HepG2 (cell line): ENCODE data around the gene TMEM154. TPM values are rescaled to one million over a fixed set of nuclear protein-coding genes. Genes with fewer than 3 reads are reported as not detected.

Source experiments
- CHD4 ChIP-seq: fragments of 200-600 bp; sonication (generic); IDR thresholded peaks from 2 replicates; pipeline ENCODE4 v1.7.0; 2017; ENCODE audit warnings: mild to moderate bottlenecking, low read length, borderline replicate concordance
- EP300 ChIP-seq, 3 experiments: sonication (generic) in 1 of 3; formaldehyde crosslinking in 1 of 3; IDR thresholded peaks; 2 replicates each; pipeline versions ENCODE4 v1.5.1 to v1.6.1; 2011 to 2020; ENCODE audit warnings: low read depth in 2 of 3, low read length in 2 of 3, borderline replicate concordance in 1 of 3, improper control_type of control experiment in 1 of 3, mild to moderate bottlenecking in 1 of 3, missing genetic modification reagents in 1 of 3, moderate library complexity in 1 of 3
- HHEX ChIP-seq: IDR thresholded peaks from 2 replicates; pipeline ENCODE4 v1.6.1; 2016; ENCODE audit warnings: control low read depth
- HNF4G ChIP-seq, 2 experiments: sonication (generic) in 1 of 2; formaldehyde crosslinking in 1 of 2; IDR thresholded peaks; 2 replicates each; pipeline versions ENCODE4 v1.4.0 to v1.6.1; 2011 to 2020; ENCODE audit warnings: borderline replicate concordance in 2 of 2, low read depth in 2 of 2, mild to moderate bottlenecking in 2 of 2, low read length in 1 of 2, missing genetic modification reagents in 1 of 2, moderate library complexity in 1 of 2
- MED1 ChIP-seq: sonication (generic); formaldehyde crosslinking; IDR thresholded peaks from 2 replicates; pipeline ENCODE4 v1.4.0; 2020; ENCODE audit warnings: missing genetic modification reagents
- NCOA2 ChIP-seq: sonication (generic); formaldehyde crosslinking; IDR thresholded peaks from 2 replicates; pipeline ENCODE4 v1.8.0; 2022; ENCODE audit warnings: inconsistent platforms
- NR2F2 ChIP-seq: IDR thresholded peaks from 2 replicates; pipeline ENCODE4 v1.6.1; 2012; ENCODE audit warnings: low read depth, inconsistent platforms, borderline replicate concordance
- NR2F6 ChIP-seq, 2 experiments: IDR thresholded peaks; 2 replicates each; pipeline ENCODE4 v1.6.1; 2016; ENCODE audit warnings: antibody characterized with exemption in 1 of 2, mild to moderate bottlenecking in 1 of 2
- PRPF4 ChIP-seq: fragments of 200-400 bp; formaldehyde crosslinking; IDR thresholded peaks from 2 replicates; pipeline ENCODE4 v1.6.1; 2016; ENCODE audit warnings: low read length, low read depth; ENCODE audit not compliant: poor library complexity, severe bottlenecking
- SOX6 ChIP-seq, 2 experiments: fragments of 450-650 bp in 1 of 2; sonication (generic) in 1 of 2; formaldehyde crosslinking in 1 of 2; IDR thresholded peaks; 2 replicates each; pipeline versions ENCODE4 v1.4.0 to v1.6.1; 2017 to 2020; ENCODE audit warnings: antibody characterized with exemption in 1 of 2, mild to moderate bottlenecking in 1 of 2, missing genetic modification reagents in 1 of 2
- TEAD3 ChIP-seq: optimal IDR thresholded peaks from 2 replicates; pipeline ENCODE3; 2016; ENCODE audit warnings: borderline replicate concordance
- ZKSCAN5 ChIP-seq: sonication (generic); formaldehyde crosslinking; IDR thresholded peaks from 2 replicates; pipeline ENCODE4 v1.5.1; 2020; ENCODE audit warnings: mild to moderate bottlenecking, missing genetic modification reagents
- ZNF317 ChIP-seq: sonication (generic); formaldehyde crosslinking; IDR thresholded peaks from 2 replicates; pipeline ENCODE4 v1.5.0; 2020; ENCODE audit warnings: mild to moderate bottlenecking, missing genetic modification reagents
- ZNF652 ChIP-seq: IDR thresholded peaks from 2 replicates; pipeline ENCODE4 v1.6.1; 2016; ENCODE audit warnings: low read depth, borderline replicate concordance
- ZNF776 ChIP-seq: sonication (generic); formaldehyde crosslinking; IDR thresholded peaks from 2 replicates; pipeline ENCODE4 v1.4.0; 2020; ENCODE audit warnings: mild to moderate bottlenecking, missing genetic modification reagents
- polyA plus RNA-seq, 8 experiments: library from polyadenylated mRNA; depleted of rRNA in 3 of 8; stranded (reverse) in 7 of 8; unstranded in 1 of 8; fragments of >200 nt; fragmentation: Illumina TruSeq in 4 of 8; extraction: Trizol in 4 of 8; gene quantifications; 2 replicates each; pipeline versions ENCODE4 v1.2.1 to v1.2.3, GENCODE V29; 2011 to 2016; ENCODE audit warnings: low read depth in 4 of 8, missing spikeins in 1 of 8, mixed read lengths in 1 of 8; ENCODE audit not compliant: insufficient read depth in 1 of 8
- total RNA-seq, 5 experiments: library from RNA; depleted of rRNA; stranded (reverse); fragments of >200 nt; fragmentation: Illumina TruSeq; extraction: Trizol; gene quantifications; 2 replicates each; pipeline ENCODE4 v1.2.3, GENCODE V29; 2016; ENCODE audit warnings: low read depth in 1 of 5
- TF ChIP-seq, protein P1 (sequence below): sonication (generic); formaldehyde crosslinking; conservative IDR thresholded peaks from 2 replicates; pipeline ENCODE4 v1.4.0; 2020; ENCODE audit warnings: mild to moderate bottlenecking, missing genetic modification reagents, moderate library complexity
- TF ChIP-seq, protein P2 (sequence below): IDR thresholded peaks from 2 replicates; pipeline ENCODE4 v1.6.1; 2016
- TF ChIP-seq, protein P3 (sequence below): sonication (generic); formaldehyde crosslinking; conservative IDR thresholded peaks from 2 replicates; pipeline ENCODE4 v1.5.0; 2020; ENCODE audit warnings: missing genetic modification reagents

Gene TMEM154
- total and polyA plus RNA-seq, 2 of the 13 experiments (the other 11 are each of a cell fraction or from before 2014, with no cell fraction given) = 0.03 TPM; not detected in 1

DNA sequence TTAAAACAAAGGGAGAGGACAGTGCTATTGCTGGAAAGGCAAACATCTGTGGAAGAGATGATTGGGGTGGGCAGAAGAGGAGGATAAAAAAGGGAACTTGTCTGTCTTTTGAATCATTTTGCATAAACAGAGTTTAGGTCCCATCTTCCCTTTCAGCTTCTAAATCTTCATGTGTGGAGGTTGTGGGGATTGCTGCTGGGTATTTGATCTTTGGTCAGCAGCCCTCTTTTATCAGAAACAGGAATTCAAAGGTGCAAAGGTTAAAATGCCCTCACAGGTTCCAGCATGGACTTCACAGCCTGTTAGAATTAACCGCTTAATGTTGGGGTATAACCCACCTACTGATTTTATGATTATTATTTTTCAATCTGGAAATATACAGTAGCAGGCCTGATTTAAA is 39.5 kb upstream of the TMEM154 start (continued):
- TF ChIP-seq NR2F6 (IDR thresholded peaks at IDR 0.05) (peak; percentile 38; the same call in 1 of the 2 replicates), NR2F6 (CRISPR knock-in tag; IDR thresholded peaks at IDR 0.05) (0 out of 2 replicates have a peak, but pooled peaks have one; percentile 13), NCOA2 (CRISPR knock-in tag) (0 out of 2 replicates have a peak, but pooled peaks have one; percentile 11), MED1 (0 out of 2 replicates have a peak, but pooled peaks have one; percentile 12), HHEX (CRISPR knock-in tag) (0 out of 2 replicates have a peak, but pooled peaks have one; percentile 18), NR2F2 (peak; percentile 46; the same call in 1 of the 2 replicates), ZKSCAN5 (CRISPR knock-in tag) (no peak), CHD4 (no peak), ZNF776 (no peak), TEAD3 (CRISPR knock-in tag) (peak; percentile 24), SOX6 (IDR thresholded peaks at IDR 0.05) (no peak), SOX6 (CRISPR knock-in tag; IDR thresholded peaks at IDR 0.05) (peak; percentile 45; the same call in 1 of the 2 replicates), HNF4G (IDR thresholded peaks at IDR 0.05; ENCODE audit: borderline replicate concordance, low read depth, low read length) (peak; percentile 45; the same call in 1 of the 2 replicates), HNF4G (CRISPR knock-in tag; IDR thresholded peaks at IDR 0.05; ENCODE audit: borderline replicate concordance, low read depth) (no peak), PRPF4 (no peak), ZNF652 (peak; percentile 37; the same call in 1 of the 2 replicates), ZNF317 (peak; percentile 53; the same call in 1 of the 2 replicates), EP300 (IDR thresholded peaks at IDR 0.05; ENCODE audit: low read depth in 2 of 2, low read length in 2 of 2) (peak in 1 of 2 experiments; percentile 55; a peak in 2 of 4 replicates), EP300 (CRISPR knock-in tag; IDR thresholded peaks at IDR 0.05; ENCODE audit: borderline replicate concordance) (no peak)
- TF ChIP-seq, protein P1, sequence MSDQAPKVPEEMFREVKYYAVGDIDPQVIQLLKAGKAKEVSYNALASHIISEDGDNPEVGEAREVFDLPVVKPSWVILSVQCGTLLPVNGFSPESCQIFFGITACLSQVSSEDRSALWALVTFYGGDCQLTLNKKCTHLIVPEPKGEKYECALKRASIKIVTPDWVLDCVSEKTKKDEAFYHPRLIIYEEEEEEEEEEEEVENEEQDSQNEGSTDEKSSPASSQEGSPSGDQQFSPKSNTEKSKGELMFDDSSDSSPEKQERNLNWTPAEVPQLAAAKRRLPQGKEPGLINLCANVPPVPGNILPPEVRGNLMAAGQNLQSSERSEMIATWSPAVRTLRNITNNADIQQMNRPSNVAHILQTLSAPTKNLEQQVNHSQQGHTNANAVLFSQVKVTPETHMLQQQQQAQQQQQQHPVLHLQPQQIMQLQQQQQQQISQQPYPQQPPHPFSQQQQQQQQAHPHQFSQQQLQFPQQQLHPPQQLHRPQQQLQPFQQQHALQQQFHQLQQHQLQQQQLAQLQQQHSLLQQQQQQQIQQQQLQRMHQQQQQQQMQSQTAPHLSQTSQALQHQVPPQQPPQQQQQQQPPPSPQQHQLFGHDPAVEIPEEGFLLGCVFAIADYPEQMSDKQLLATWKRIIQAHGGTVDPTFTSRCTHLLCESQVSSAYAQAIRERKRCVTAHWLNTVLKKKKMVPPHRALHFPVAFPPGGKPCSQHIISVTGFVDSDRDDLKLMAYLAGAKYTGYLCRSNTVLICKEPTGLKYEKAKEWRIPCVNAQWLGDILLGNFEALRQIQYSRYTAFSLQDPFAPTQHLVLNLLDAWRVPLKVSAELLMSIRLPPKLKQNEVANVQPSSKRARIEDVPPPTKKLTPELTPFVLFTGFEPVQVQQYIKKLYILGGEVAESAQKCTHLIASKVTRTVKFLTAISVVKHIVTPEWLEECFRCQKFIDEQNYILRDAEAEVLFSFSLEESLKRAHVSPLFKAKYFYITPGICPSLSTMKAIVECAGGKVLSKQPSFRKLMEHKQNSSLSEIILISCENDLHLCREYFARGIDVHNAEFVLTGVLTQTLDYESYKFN (CRISPR knock-in tag) = peak; percentile 73
- TF ChIP-seq, protein P2, sequence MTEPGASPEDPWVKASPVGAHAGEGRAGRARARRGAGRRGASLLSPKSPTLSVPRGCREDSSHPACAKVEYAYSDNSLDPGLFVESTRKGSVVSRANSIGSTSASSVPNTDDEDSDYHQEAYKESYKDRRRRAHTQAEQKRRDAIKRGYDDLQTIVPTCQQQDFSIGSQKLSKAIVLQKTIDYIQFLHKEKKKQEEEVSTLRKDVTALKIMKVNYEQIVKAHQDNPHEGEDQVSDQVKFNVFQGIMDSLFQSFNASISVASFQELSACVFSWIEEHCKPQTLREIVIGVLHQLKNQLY (CRISPR knock-in tag) = peak; percentile 62; the same call in 1 of the 2 replicates
- TF ChIP-seq, protein P3, sequence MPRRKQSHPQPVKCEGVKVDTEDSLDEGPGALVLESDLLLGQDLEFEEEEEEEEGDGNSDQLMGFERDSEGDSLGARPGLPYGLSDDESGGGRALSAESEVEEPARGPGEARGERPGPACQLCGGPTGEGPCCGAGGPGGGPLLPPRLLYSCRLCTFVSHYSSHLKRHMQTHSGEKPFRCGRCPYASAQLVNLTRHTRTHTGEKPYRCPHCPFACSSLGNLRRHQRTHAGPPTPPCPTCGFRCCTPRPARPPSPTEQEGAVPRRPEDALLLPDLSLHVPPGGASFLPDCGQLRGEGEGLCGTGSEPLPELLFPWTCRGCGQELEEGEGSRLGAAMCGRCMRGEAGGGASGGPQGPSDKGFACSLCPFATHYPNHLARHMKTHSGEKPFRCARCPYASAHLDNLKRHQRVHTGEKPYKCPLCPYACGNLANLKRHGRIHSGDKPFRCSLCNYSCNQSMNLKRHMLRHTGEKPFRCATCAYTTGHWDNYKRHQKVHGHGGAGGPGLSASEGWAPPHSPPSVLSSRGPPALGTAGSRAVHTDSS (CRISPR knock-in tag) = no peak
